Activated gamma-delta T cell treated with anti-CD3 and anti-CD28 coated beads, Interleukin-2, amount 50 U/mL, for 16 hours (primary cell): ENCODE data around the gene ZNF182.
A peak's percentile ranks its signal among the peaks of the same experiment; 100 is the strongest.
"Not testable (repeated sequence)": the region's sequence is repeated elsewhere in the genome, so short reads cannot be mapped to it uniquely, and the experiment has no call there.

Experiments used
- DNase-seq: peaks from one replicate; pipeline ENCODE4 v3.0.0-alpha.2; 2020; ENCODE audit warnings: low read depth

The ZNF182 gene

GRCh38 chrX:48003758-48004457, at the start of gene ZNF182:
TSS of gene ZNF182 (minus strand) at chrX:48003989. CDS start at chrX:48002609, 1,380 bp downstream.
- peak; percentile 86 for DNase-seq

GRCh38 chrX:48046846-48047245, 43.1 kb upstream of the ZNF182 start:
- DNase-seq, result no peak

GRCh38 chrX:48045410-48046311, 41.9 kb upstream of the ZNF182 start:
- DNase-seq, result no peak

GRCh38 chrX:48043056-48043455, 39.3 kb upstream of the ZNF182 start:
- DNase-seq, result no peak

GRCh38 chrX:48035891-48036290, 32.1 kb upstream of the ZNF182 start:
- DNase-seq, result no peak

- not testable (repeated sequence) for DNase-seq
Observed at GRCh38 chrX:48030641-48031173, 26.9 kb upstream of the ZNF182 start.

GRCh38 chrX:48030237-48030636, 26.4 kb upstream of the ZNF182 start:
- no peak for DNase-seq

- no peak for DNase-seq
Observed at GRCh38 chrX:48028091-48028490, 24.3 kb upstream of the ZNF182 start.

- DNase-seq, result not testable (repeated sequence)
Observed at GRCh38 chrX:48027545-48027944, 23.8 kb upstream of the ZNF182 start.

- peak; percentile 24 for DNase-seq
Observed at GRCh38 chrX:48025561-48025960, 21.8 kb upstream of the ZNF182 start.

- DNase-seq, result no peak
Observed at GRCh38 chrX:48022738-48023137, 18.9 kb upstream of the ZNF182 start.

- no peak for DNase-seq
Observed at GRCh38 chrX:48022100-48022499, 18.3 kb upstream of the ZNF182 start.

- DNase-seq, result peak; percentile 52
Observed at GRCh38 chrX:48021026-48021900, 17.5 kb upstream of the ZNF182 start.

GRCh38 chrX:48020472-48020871, 16.7 kb upstream of the ZNF182 start:
- DNase-seq, result not testable (repeated sequence)

- DNase-seq, result not testable (repeated sequence)
Observed at GRCh38 chrX:48019892-48020291, 16.1 kb upstream of the ZNF182 start.

GRCh38 chrX:48016583-48017310, 13.0 kb upstream of the ZNF182 start:
- DNase-seq, result not testable (repeated sequence)

GRCh38 chrX:48009445-48009960, 5.7 kb upstream of the ZNF182 start:
- DNase-seq, result not testable (repeated sequence)

GRCh38 chrX:48006688-48007087, 2.9 kb upstream of the ZNF182 start, which contains the start of gene SPACA5:
TSS of gene SPACA5 (plus strand) at chrX:48006988. CDS start at chrX:48007803, 815 bp downstream.
- DNase-seq, result not testable (repeated sequence)

GRCh38 chrX:48003367-48003757, 427 bp downstream of the ZNF182 start:
- DNase-seq, result no peak

GRCh38 chrX:48002929-48003328, 860 bp downstream of the ZNF182 start:
- DNase-seq, result no peak

- no peak for DNase-seq
Observed at GRCh38 chrX:48002319-48002718, 1.5 kb downstream of the ZNF182 start.
